Metanephros (tissue), 2 donors: ENCODE measurements around the gene TPST2. TPM values are rescaled to one million over a fixed set of nuclear protein-coding genes. Genes with fewer than 3 reads are reported as not detected.

Experiments
- small RNA-seq: library from RNA; depleted of rRNA; stranded (forward); fragments of <200 nt; gene quantifications from one replicate; pipeline ENCODE3, GENCODE V24; 2014; ENCODE audit warnings: low replicate concordance
- total RNA-seq: library from RNA; depleted of rRNA; stranded (reverse); fragments of >200 nt; gene quantifications from one replicate; pipeline ENCODE4 v1.2.3, GENCODE V29; 2014

The TPST2 gene
- total RNA-seq: 48.9 TPM

DNA sequence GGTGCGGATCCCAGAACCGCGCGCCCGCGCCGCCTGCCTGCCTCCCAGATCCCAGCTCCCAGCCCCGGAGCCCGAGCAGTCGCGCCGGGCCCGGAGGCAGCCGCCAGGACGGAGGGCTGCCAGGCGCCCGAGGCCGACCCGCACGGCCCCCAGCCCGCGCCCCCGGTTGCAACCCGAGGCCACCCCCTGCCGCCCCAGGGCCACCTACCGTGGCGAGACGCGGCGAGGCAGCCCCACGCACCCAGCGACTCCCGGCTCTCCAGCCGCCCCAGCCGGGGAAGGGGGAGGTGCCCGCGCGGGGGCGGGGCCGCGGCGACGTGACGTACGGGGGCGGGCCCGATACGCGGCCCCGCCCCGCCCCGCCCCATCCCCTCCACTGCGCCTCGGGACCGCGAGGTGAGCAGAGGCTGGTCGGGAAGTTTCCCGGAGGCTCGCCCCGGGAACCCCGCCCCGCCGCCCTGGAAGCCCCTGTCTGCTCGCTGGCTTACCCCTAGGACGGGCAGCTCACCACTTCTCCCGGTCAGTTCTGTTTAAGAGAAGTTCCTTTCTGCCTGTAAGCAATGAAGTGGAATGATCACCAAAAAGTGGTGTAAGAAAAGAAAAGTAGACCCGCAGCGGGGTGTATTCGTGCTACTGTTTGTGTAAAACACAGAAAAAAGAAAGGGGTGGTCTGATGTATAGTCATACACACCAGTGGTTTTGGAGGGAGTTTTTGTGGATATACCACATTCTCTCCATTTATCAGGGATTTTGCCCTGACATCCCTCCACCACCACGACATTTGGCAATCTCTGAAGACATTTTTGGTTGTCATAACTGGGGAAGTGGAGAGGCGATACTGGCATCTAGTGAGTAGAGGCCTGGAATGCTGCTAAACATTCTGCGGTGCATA is at the start of gene TPST2:
Gene TPST2, minus strand, starts transcription at position 288 of the 892 bp plus-strand sequence. CDS start 48,502 bp downstream, outside the sequence.

GRCh38 chr22:26621663-26622062 is 31.7 kb upstream of the TPST2 start, which contains the start of gene CRYBA4:
Gene CRYBA4, plus strand, starts transcription at chr22:26621963. Its CDS starts 634 bp downstream, at chr22:26622597.

GRCh38 chr22:26617271-26618199 is 27.6 kb upstream of the TPST2 start, which contains the start of gene CRYBB1:
Gene CRYBB1, minus strand, starts transcription at chr22:26618027. Its CDS starts 1,708 bp downstream, at chr22:26616319.

GRCh38 chr22:26512149-26512793 is 77.7 kb downstream of the TPST2 start, which contains the start of gene TFIP11:
Gene TFIP11, minus strand, starts transcription at chr22:26512473. Its CDS starts 2,201 bp downstream, at chr22:26510272.

GRCh38 chr22:26483439-26484359 is 106.2 kb downstream of the TPST2 start, which contains the start of the genes HPS4 and SRRD:
Gene HPS4, minus strand, starts transcription at chr22:26483783. Its CDS starts 2,021 bp downstream, at chr22:26481762.
Gene SRRD, plus strand, starts transcription at chr22:26483877. Its CDS starts 14 bp downstream, at chr22:26483891.

Small RNA genes lying within 50 kb of the gene (small RNA-seq; reads per million reads assigned to genes)
- gene MIR548J: not detected

Other genes starting within 250 kb of the TPST2 start
- 2.7 TPM for gene ASPHD2, start 160.9 kb downstream of the TPST2 start, total RNA-seq
- 45.5 TPM for gene HPS4, start 106.3 kb downstream of the TPST2 start, total RNA-seq
- 16.3 TPM for gene SRRD, start 106.3 kb downstream of the TPST2 start, total RNA-seq
- 22.8 TPM for gene TFIP11, start 77.7 kb downstream of the TPST2 start, total RNA-seq
- gene CRYBB1, start 27.9 kb upstream of the TPST2 start, total RNA-seq: 0.70 TPM
- not detected for gene CRYBA4, start 31.8 kb upstream of the TPST2 start, total RNA-seq
- gene MIAT, start 67.5 kb upstream of the TPST2 start, total RNA-seq: 2.6 TPM